BJ (cell line): ENCODE data around the gene TAS2R31. TPM values are rescaled to one million over a fixed set of nuclear protein-coding genes. Genes with fewer than 3 reads are reported as not detected.
A peak's percentile ranks its signal among the peaks of the same experiment; 100 is the strongest.
"Not testable (repeated sequence)": the region's sequence is repeated elsewhere in the genome, so short reads cannot be mapped to it uniquely, and the experiment has no call there.

Experiments
- CTCF ChIA-PET: fragments of 350-600 bp; formaldehyde crosslinking; extraction: SDS; loops from one replicate; lab custom pipeline; 2021; ENCODE audit warnings: antibody characterized with exemption, inconsistent platforms; lab: Yijun Ruan, JAX
- POLR2A ChIA-PET: fragments of 300-600 bp; sonication (Branson Sonifier 250); formaldehyde crosslinking; extraction: SDS; loops from one replicate; lab custom pipeline; 2021; ENCODE audit warnings: antibody characterized with exemption; lab: Charles Lee
- DNase-seq: peaks from one replicate; pipeline ENCODE4 v3.0.0-alpha.2; 2011; ENCODE audit warnings: low read depth
- H3K27me3 ChIP-seq: 2 replicates; pipeline ENCODE4 v1.6.0; 2011; ENCODE audit warnings: low read length; ENCODE audit not compliant: control insufficient read depth, insufficient read depth
- H3K36me3 ChIP-seq: 2 replicates; pipeline ENCODE4 v1.5.1; 2011; ENCODE audit warnings: low read length; ENCODE audit not compliant: control insufficient read depth, insufficient read depth
- H3K4me3 ChIP-seq: 2 replicates; pipeline ENCODE4 v1.5.1; 2011; ENCODE audit warnings: low read depth, mild to moderate bottlenecking, control low read depth, low read length
- CTCF ChIP-seq: IDR thresholded peaks from 2 replicates; pipeline ENCODE4 v1.5.1; 2011; ENCODE audit warnings: low read depth, mild to moderate bottlenecking, control low read depth, inconsistent platforms, low read length, moderate library complexity; ENCODE audit not compliant: insufficient read depth
- polyA plus RNA-seq: library from polyadenylated mRNA; depleted of rRNA; stranded (reverse); fragments of >200 nt; gene quantifications from 2 replicates; pipeline ENCODE4 v1.2.3, GENCODE V29; 2011

TAS2R31 gene
- polyA plus RNA-seq, 1 experiment, result 0.29 TPM

DNA sequence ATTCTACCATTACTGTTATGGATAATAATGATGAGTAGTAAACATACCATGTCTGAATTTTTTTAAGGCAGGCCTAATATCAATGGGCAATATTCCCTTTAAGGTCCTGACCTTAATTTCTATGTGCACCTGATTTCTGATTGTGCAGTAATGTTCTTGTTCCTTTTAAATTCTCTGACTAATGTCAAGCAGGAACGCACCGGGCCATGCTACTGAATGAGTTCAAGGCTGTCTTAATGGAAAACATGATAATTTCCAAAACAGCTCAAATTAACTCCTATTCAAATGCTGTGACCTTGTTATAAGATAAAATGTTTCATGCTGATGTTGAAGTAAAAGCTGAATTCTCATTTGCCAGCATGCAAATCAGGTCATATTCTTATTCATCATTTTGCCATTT lies 24.1 kb upstream of the TAS2R31 start:
- H3K4me3 ChIP-seq, result no peak overlapping the region
- CTCF ChIA-PET, result interaction anchor here (1.3 kb wide), 1 partner anchor 13 kb away, joined by 5 read pairs; no protein-coding TSS in a partner anchor
- no peak for TF ChIP-seq CTCF
- DNase-seq, result no peak
- H3K36me3 ChIP-seq, result no peaks in the 10 kb centered on the region
- POLR2A ChIA-PET, result no interaction called here
- H3K27me3 ChIP-seq, result no peaks in the 10 kb centered on the region

- CTCF ChIA-PET, POLR2A ChIA-PET, DNase-seq, H3K36me3 ChIP-seq, H3K27me3 ChIP-seq, H3K4me3 ChIP-seq: not testable (repeated sequence)
Measured at GRCh38 chr12:11049806-11050531, 18.8 kb upstream of the TAS2R31 start.

DNA sequence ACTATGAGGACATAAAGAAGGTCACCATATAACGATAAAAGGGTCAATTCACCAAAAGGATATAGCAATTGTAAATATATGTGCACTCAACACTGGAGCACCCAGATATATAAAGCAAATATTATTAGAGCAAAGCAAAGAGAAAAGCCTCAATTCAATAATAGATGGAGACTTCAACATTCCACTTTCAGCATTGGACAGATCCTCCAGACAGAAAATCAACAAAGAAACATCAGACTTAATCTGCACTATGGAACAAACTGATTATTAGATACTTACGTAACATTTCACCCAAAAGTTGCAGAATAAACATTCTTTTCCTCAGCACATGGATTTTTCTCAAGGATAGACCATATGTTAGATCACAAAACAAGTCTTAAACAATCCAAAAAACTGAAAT lies 10.2 kb upstream of the TAS2R31 start:
- DNase-seq, H3K27me3 ChIP-seq, H3K4me3 ChIP-seq, POLR2A ChIA-PET, CTCF ChIA-PET, H3K36me3 ChIP-seq: not testable (repeated sequence)

DNA sequence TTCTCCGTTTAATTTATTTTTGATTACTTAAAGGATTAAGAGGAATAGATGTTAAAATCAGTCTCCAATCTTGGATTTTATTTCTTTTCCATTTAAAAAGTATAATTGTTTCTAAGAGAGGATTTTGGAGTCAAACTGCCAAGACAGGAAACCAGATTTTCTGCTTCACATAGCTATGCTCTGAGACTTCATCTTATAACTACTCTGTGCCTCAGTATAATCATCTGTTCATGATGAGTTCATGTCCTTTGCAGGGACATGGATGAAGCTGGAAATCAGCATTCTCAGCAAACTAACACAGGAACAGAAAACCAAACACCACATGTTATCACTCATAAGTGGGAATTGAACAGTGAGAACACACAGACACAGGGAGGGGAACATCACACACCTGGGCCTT lies 9.0 kb upstream of the TAS2R31 start:
- DNase-seq, result peak; percentile 6
- Histone ChIP-seq H3K27me3 (no peaks in the 10 kb centered on the region), H3K4me3 (no peak overlapping the region), H3K36me3 (no peaks in the 10 kb centered on the region)
- ChIA-PET CTCF (no interaction called here), POLR2A (no interaction called here)
- TF ChIP-seq CTCF, result no peak

DNA sequence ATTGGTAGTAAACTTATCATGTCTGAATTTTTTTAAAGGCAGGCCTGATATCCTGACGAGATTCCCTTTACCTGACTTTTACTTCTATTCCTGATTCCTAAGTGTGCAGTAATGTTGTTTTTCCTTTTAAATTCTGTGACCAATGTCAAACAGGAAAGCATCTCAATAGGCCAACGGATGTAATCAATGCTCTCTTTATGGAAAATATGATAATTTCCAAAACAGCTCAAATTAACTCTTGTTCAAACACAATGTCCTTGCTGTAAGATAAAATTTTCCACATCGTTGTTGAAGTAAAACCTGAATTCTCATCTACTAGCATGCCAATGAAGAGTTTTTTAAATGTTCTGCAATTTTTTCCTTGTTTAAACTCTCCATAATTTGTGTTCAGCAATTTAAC lies 8.0 kb upstream of the TAS2R31 start:
- POLR2A ChIA-PET, result no interaction called here
- no peaks in the 10 kb centered on the region for H3K27me3 ChIP-seq

DNA sequence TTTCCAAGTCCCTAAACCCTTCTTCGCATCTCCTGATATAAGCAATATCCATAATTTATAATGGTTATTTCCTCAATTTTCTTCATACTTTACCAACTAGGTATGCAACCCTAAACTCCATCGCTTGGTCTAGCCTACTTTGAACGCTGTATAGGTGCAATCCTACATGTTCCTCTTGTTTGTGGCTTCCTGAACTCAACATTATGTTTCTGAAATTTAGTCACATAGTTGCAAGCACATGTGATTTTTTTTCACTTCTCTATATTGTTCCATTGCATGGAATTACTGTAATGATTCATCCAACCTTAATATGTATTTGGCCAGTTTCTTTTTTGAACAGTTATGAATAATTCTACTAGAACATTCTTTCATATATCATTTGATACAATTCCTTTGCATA lies 2.8 kb upstream of the TAS2R31 start:
- H3K27me3 ChIP-seq, H3K4me3 ChIP-seq, POLR2A ChIA-PET, H3K36me3 ChIP-seq, CTCF ChIA-PET, DNase-seq: not testable (repeated sequence)

More for the DNA sequence above, 8.0 kb upstream of the TAS2R31 start:
- H3K36me3 ChIP-seq, result no peaks in the 10 kb centered on the region
- no peak for DNase-seq
- TF ChIP-seq CTCF, result no peak
- CTCF ChIA-PET, result no interaction called here
- no peak overlapping the region for H3K4me3 ChIP-seq

DNA sequence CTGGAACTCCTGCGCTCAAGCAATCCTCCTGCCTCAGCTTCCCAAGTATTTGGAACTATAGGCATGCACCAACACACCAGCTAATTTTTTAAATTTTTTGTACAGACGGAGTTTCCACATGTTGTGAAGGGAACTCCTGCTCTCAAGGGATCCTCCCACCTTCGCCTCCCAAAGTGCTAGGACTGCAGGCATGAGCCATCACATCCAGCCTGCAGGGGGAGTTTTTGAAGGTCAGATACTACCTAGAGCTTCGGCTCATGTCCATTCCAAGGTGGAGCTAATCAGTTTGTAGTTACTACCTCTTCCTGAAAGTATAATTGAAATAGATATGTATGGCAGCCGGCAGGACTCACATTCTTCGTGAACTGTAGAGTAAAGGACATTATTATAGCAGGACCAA lies 5.1 kb downstream of the TAS2R31 start:
- ChIA-PET POLR2A (no interaction called here), CTCF (no interaction called here)
- DNase-seq, result no peak
- no peaks in the 10 kb centered on the region; the same call in 1 of the 2 replicates for H3K36me3 ChIP-seq
- TF ChIP-seq CTCF, result peak; percentile 11; the same call in 1 of the 2 replicates
- no peak overlapping the region for H3K4me3 ChIP-seq
- no peaks in the 10 kb centered on the region for H3K27me3 ChIP-seq
